A673 (cell line): ENCODE data around the gene FHDC1. TPM values are rescaled to one million over a fixed set of nuclear protein-coding genes. Genes with fewer than 3 reads are reported as not detected.

Experiments used
- BruUV-seq: library from RNA; stranded (reverse); fragments of 400-500 nt; replicated peaks from 2 replicates; lab custom pipeline; 2021; lab: Mats Ljungman, UMichigan
- CTCF ChIA-PET: fragments of 300-600 bp; sonication (Branson Sonifier 250); formaldehyde crosslinking; loops from one replicate; lab custom pipeline; 2022; ENCODE audit warnings: antibody characterized with exemption; lab: Charles Lee
- POLR2A ChIA-PET: fragments of 300-600 bp; sonication (Branson Sonifier 250); formaldehyde crosslinking; loops from one replicate; lab custom pipeline; 2022; ENCODE audit warnings: antibody characterized with exemption; ENCODE audit not compliant: low non-redundant PET; lab: Charles Lee
- DNase-seq: peaks from one replicate; pipeline ENCODE4 v3.0.0-alpha.2; 2015; ENCODE audit warnings: low spot score
- H3K27ac ChIP-seq: fragments of 200-600 bp; sonication (generic); 2 replicates; pipeline ENCODE4 v1.5.1; 2016; ENCODE audit warnings: mixed run types, low read depth, mild to moderate bottlenecking, mixed read lengths, antibody characterized with exemption, low read length; ENCODE audit not compliant: poor library complexity, severe bottlenecking
- H3K27me3 ChIP-seq: fragments of 200-600 bp; sonication (generic); replicated peaks from 2 replicates; pipeline ENCODE4 v1.6.1; 2017; ENCODE audit warnings: mixed run types, low read depth, mild to moderate bottlenecking, mixed read lengths, antibody characterized with exemption, low read length; ENCODE audit not compliant: insufficient read depth, poor library complexity
- H3K36me3 ChIP-seq: fragments of 200-600 bp; sonication (generic); 2 replicates; pipeline ENCODE4 v1.6.1; 2016; ENCODE audit warnings: mixed run types, mild to moderate bottlenecking, mixed read lengths, antibody characterized with exemption, low read length; ENCODE audit not compliant: insufficient read depth, poor library complexity, severe bottlenecking
- H3K4me1 ChIP-seq: fragments of 200-600 bp; sonication (generic); 2 replicates; pipeline ENCODE4 v1.6.1; 2017; ENCODE audit warnings: mixed run types, mild to moderate bottlenecking, mixed read lengths, antibody characterized with exemption, low read length; ENCODE audit not compliant: insufficient read depth, poor library complexity, severe bottlenecking
- H3K4me3 ChIP-seq: fragments of 200-600 bp; sonication (generic); 2 replicates; pipeline ENCODE4 v1.5.1; 2016; ENCODE audit warnings: low read depth, mixed run types, mild to moderate bottlenecking, mixed read lengths, low read length; ENCODE audit not compliant: poor library complexity, severe bottlenecking
- H3K9me3 ChIP-seq: fragments of 200-600 bp; sonication (generic); 2 replicates; pipeline ENCODE4 v1.6.1; 2016; ENCODE audit warnings: mixed run types, low read depth, mild to moderate bottlenecking, mixed read lengths, antibody characterized with exemption, low read length; ENCODE audit not compliant: poor library complexity, severe bottlenecking
- CTCF ChIP-seq: fragments of 300-800, 200-600 bp; sonication (generic); conservative IDR thresholded peaks from 2 replicates; pipeline ENCODE4 v1.5.1; 2017; ENCODE audit warnings: low read depth, mild to moderate bottlenecking, antibody characterized with exemption, low read length, moderate library complexity, mixed read lengths
- EZH2 ChIP-seq: fragments of 200-600 bp; sonication (generic); IDR thresholded peaks from 2 replicates; pipeline ENCODE4 v1.6.1; 2017; ENCODE audit warnings: borderline replicate concordance, low read depth, mild to moderate bottlenecking, mixed read lengths, antibody characterized with exemption, low read length; ENCODE audit not compliant: poor library complexity, severe bottlenecking
- intact Hi-C: fragments of 100-400 bp; cut with micrococcal nuclease; formaldehyde crosslinking; loops from one replicate; pipeline ENCODE4 v1.10.0; 2022; ENCODE audit not compliant: unreplicated experiment
- total RNA-seq: library from RNA; stranded (reverse); gene quantifications from 2 replicates; pipeline ENCODE4 v1.2.3, GENCODE V29; 2021

Gene FHDC1
- total RNA-seq, 1 experiment from 2014 or later: 0.26 TPM

GRCh38 chr4:152962150-152962549, 26.0 kb downstream of the FHDC1 start:
- Histone ChIP-seq H3K27ac (no peak overlapping the region), H3K4me3 (no peak overlapping the region), H3K4me1 (no peaks in the 10 kb centered on the region), H3K36me3 (no peaks in the 10 kb centered on the region), H3K9me3 (no peaks in the 10 kb centered on the region), H3K27me3 (no peaks in the 10 kb centered on the region)
- BruUV-seq: no TSS peak
- CTCF ChIA-PET: no interaction called here
- intact Hi-C loops: no loop called here
- no peak for TF ChIP-seq CTCF
- POLR2A ChIA-PET: no interaction called here
- DNase-seq: no peak

- H3K4me3 ChIP-seq: no peak overlapping the region
- H3K27me3 ChIP-seq: no peaks in the 10 kb centered on the region
- no TSS peak for BruUV-seq
- ChIA-PET CTCF (no interaction called here), POLR2A (no interaction called here)
- TF ChIP-seq EZH2: no peak
- no peak for TF ChIP-seq CTCF
- H3K36me3 ChIP-seq: no peaks in the 10 kb centered on the region
- H3K27ac ChIP-seq: no peak overlapping the region
- no peak for DNase-seq
- H3K4me1 ChIP-seq: no peaks in the 10 kb centered on the region
- H3K9me3 ChIP-seq: no peaks in the 10 kb centered on the region
- intact Hi-C loops: no loop called here
Observed at GRCh38 chr4:152964335-152964734, 28.2 kb downstream of the FHDC1 start.

- POLR2A ChIA-PET: no interaction called here
- Histone ChIP-seq H3K27me3 (no peaks in the 10 kb centered on the region), H3K27ac (no peak overlapping the region), H3K4me1 (peaks cover 8% of the 10 kb centered on the region), H3K4me3 (no peak overlapping the region), H3K9me3 (no peaks in the 10 kb centered on the region), H3K36me3 (no peaks in the 10 kb centered on the region)
- DNase-seq: no peak
- intact Hi-C loops: no loop called here
- TF ChIP-seq EZH2: no peak
- no peak for TF ChIP-seq CTCF
- no TSS peak for BruUV-seq
- CTCF ChIA-PET: no interaction called here
Observed at GRCh38 chr4:152965611-152966010, 29.5 kb downstream of the FHDC1 start.
